Lung (tissue), 12 donors: ENCODE results near the gene SYNPO2. TPM values are rescaled to one million over a fixed set of nuclear protein-coding genes. Genes with fewer than 3 reads are reported as not detected.

ENCODE experiments used
- ATAC-seq: fragments of 200-7000 bp; cut with Tn5 transposase; one replicate; pipeline ENCODE4 v1.9.1; 2020; ENCODE audit warnings: moderate number of reproducible peaks; ENCODE audit not compliant: insufficient read depth, low FRiP score
- DNase-seq, 3 donors: peaks; one replicate each; pipeline ENCODE4 v3.0.0-alpha.2; 2013 to 2017
- H3K27ac ChIP-seq, 2 donors: one replicate each; pipeline ENCODE4 v1.5.1; 2013; ENCODE audit warnings: mild to moderate bottlenecking in 2 of 2, moderate library complexity in 2 of 2, control low read depth in 1 of 2, inconsistent platforms in 1 of 2, low read depth in 1 of 2, low read length in 1 of 2
- H3K27me3 ChIP-seq, 3 donors: one replicate each; pipeline ENCODE4 v1.5.1; 2013; ENCODE audit warnings: low read length in 2 of 3; ENCODE audit not compliant: control insufficient read depth in 3 of 3, insufficient read depth in 3 of 3
- H3K36me3 ChIP-seq, 4 donors: one replicate each; pipeline ENCODE4 v1.5.1; 2013; ENCODE audit warnings: low read length in 4 of 4, mild to moderate bottlenecking in 1 of 4, moderate library complexity in 1 of 4; ENCODE audit not compliant: control insufficient read depth in 4 of 4, insufficient read depth in 4 of 4
- H3K4me1 ChIP-seq, 5 donors: one replicate each; pipeline ENCODE4 v1.5.1; 2013; ENCODE audit warnings: low read length in 5 of 5, mild to moderate bottlenecking in 2 of 5, moderate library complexity in 1 of 5; ENCODE audit not compliant: control insufficient read depth in 5 of 5, insufficient read depth in 5 of 5
- H3K4me3 ChIP-seq: one replicate; pipeline ENCODE4 v1.5.1; 2013; ENCODE audit warnings: mild to moderate bottlenecking, control low read depth, moderate library complexity
- H3K9ac ChIP-seq, 2 donors: one replicate each; pipeline ENCODE4 v1.5.1; 2013; ENCODE audit warnings: low read length in 2 of 2, control low read depth in 1 of 2; ENCODE audit not compliant: insufficient read depth in 1 of 2
- H3K9me3 ChIP-seq, 4 donors: one replicate each; pipeline ENCODE4 v1.5.1; 2013; ENCODE audit warnings: low read length in 3 of 4, mild to moderate bottlenecking in 1 of 4, moderate library complexity in 1 of 4; ENCODE audit not compliant: control insufficient read depth in 4 of 4, insufficient read depth in 3 of 4
- WGBS, 2 donors: extraction: QIAGEN DNeasy Blood & Tissue Kit; methylation state at CpG; one replicate each; pipeline ENCODE4 v1.1.7; 2013; 5-methylcytosine and 5-hydroxymethylcytosine counted together
- polyA plus RNA-seq, 2 donors: library from polyadenylated mRNA; stranded (reverse); fragments of 200-250 nt; gene quantifications; one replicate each; pipeline ENCODE4 v1.2.1, GENCODE V29; 2013
- total RNA-seq, 2 donors: library from RNA; depleted of rRNA in 1 of 2; stranded (reverse); fragments of >200 nt in 1 of 2; gene quantifications; one replicate each; pipeline ENCODE4 v1.2.1, GENCODE V29; 2014 to 2021
- TF ChIP-seq, protein P1 (sequence below): IDR thresholded peaks from 2 replicates; pipeline ENCODE4 v1.5.1; 2012; ENCODE audit warnings: mild to moderate bottlenecking; ENCODE audit errors: control extremely low read depth, extremely low read depth
- donor health status: control.
- donor health status: control.
- donor health status: Bipolar disorder and iron deficiency.
- donor health status: healthy.
- donor health status: DM: yes; HTN: yes; CAD: no.

SYNPO2 gene
- total and polyA plus RNA-seq, 4 donors, result 3.5 to 27.6 (median 10.1) TPM

DNA sequence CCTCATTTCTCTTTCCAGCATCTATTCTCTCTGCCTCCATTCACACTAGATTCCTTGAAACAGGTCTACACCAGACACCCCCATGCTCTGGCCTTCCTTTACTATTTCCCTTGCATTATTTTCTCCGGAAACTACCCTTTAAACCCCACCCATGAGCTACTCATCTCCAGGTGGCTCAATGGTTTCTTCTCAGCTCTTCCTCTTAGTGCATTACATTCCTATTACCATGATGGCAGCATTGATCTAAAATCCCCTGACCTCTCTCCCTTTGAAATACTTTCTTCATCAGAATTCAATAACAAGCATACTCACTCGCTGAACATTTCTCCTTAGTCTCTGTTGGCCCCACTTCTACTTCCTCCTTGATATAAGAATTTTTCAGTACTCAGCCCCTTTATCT, 94.6 kb downstream of the SYNPO2 start:
- no peak overlapping the region for H3K4me3 ChIP-seq
- H3K27ac ChIP-seq, result peak overlapping the region in 1 of 2 donors; percentile 61
- H3K27me3 ChIP-seq, result no peaks in the 10 kb centered on the region
- DNase-seq (no peak), ATAC-seq (no peak)
- no peaks in the 10 kb centered on the region for H3K36me3 ChIP-seq
- H3K9ac ChIP-seq, result no peak overlapping the region
- WGBS, 2 donors, result 83% methylated on average over 2 of the region's 2 CpGs
- TF ChIP-seq, protein P1, sequence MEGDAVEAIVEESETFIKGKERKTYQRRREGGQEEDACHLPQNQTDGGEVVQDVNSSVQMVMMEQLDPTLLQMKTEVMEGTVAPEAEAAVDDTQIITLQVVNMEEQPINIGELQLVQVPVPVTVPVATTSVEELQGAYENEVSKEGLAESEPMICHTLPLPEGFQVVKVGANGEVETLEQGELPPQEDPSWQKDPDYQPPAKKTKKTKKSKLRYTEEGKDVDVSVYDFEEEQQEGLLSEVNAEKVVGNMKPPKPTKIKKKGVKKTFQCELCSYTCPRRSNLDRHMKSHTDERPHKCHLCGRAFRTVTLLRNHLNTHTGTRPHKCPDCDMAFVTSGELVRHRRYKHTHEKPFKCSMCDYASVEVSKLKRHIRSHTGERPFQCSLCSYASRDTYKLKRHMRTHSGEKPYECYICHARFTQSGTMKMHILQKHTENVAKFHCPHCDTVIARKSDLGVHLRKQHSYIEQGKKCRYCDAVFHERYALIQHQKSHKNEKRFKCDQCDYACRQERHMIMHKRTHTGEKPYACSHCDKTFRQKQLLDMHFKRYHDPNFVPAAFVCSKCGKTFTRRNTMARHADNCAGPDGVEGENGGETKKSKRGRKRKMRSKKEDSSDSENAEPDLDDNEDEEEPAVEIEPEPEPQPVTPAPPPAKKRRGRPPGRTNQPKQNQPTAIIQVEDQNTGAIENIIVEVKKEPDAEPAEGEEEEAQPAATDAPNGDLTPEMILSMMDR, result no peak
- H3K4me1 ChIP-seq, result peaks cover 0 to 35% (median 0%) of the 10 kb centered on the region in 5 donors
- no peaks in the 10 kb centered on the region for H3K9me3 ChIP-seq

DNA sequence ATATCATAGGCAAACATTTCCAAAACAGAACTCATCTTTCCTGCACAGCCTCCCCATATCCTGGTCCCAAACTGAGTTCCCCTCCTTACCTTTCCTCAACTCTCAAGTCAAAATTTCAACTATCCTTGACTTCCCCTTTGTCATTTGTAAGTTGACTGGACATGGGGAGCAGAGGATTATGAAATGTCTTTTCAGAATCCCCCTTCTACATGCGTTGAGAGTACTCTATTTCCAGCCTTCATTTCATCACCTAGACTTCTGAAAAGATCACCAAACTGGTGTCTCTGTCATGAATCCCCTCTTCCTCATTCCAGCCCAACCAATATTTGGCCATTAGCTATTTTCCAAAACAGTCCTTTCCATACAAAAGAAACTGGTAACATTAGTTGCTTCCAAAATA, 95.2 kb downstream of the SYNPO2 start:
- no peak for ATAC-seq
- Histone ChIP-seq H3K27ac (peak overlapping the region in 1 of 2 donors; percentile 61), H3K36me3 (no peaks in the 10 kb centered on the region), H3K4me3 (no peak overlapping the region), H3K27me3 (no peaks in the 10 kb centered on the region), H3K9ac (no peak overlapping the region), H3K4me1 (peaks cover 0 to 39% (median 0%) of the 10 kb centered on the region in 5 donors), H3K9me3 (no peaks in the 10 kb centered on the region)
- 15 to 52% methylated on average over 1 of the region's 1 CpG for WGBS, 2 donors
- TF ChIP-seq, protein P1, result no peak
- no peak for DNase-seq

DNA sequence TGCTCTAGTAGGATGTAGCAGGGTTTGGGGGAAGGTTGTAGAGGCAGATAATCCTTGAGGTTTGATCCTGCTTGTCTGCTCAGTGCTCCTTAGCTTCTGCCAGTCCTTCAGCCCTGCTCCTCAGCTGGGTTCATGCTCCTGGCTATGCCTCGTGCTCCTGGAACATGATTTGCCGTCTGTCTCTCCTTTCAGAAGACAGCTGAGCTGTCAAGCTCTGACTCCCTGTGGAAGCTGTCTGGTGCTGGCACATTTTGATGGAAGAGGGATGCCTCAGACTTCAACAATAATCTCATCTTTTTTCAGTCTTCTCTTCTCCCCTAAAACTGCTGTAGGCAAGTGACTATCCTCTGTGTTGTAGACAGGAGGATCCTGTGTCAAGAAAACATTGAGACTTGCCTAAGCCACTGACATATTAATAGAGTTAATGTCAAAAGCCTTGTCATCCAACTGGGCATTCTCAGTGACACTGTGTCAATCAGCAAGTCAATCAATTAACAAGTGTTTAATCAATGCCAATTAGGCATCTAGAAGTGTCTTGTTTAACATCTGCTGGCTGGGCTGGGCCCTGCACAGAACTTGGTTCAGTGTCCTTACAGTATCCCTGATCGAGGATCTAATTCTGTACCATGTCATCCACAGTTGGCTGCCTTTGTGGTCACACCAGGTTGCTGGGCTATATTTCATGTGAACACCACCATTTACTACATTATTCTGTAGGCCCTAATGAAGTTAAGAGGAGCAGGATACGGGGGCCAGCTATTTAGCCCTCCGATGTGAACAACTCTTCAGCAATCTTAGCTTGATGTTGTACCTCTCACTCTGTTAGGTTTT, 96.7 kb downstream of the SYNPO2 start:
- no peaks in the 10 kb centered on the region for H3K36me3 ChIP-seq
- DNase-seq, result no peak
- H3K4me1 ChIP-seq, result peaks cover 0 to 42% (median 3%) of the 10 kb centered on the region in 5 donors
- TF ChIP-seq, protein P1, result no peak
- 90 to 96% methylated on average over 5 of the region's 5 CpGs for WGBS, 2 donors
- peak overlapping the region in 1 of 2 donors; percentile 83 for H3K27ac ChIP-seq
- H3K9me3 ChIP-seq, result no peaks in the 10 kb centered on the region
- no peaks in the 10 kb centered on the region for H3K27me3 ChIP-seq
- H3K9ac ChIP-seq, result no peak overlapping the region
- H3K4me3 ChIP-seq, result no peak overlapping the region
- no peak for ATAC-seq
